HG02642 (cell line): ENCODE data around the gene TMEM44.
A peak's percentile ranks its signal among the peaks of the same experiment; 100 is the strongest.

ENCODE experiments used
- ATAC-seq: cut with Tn5 transposase; IDR thresholded peaks from one replicate; pipeline ENCODE4 v1.9.1; 2021; ENCODE audit warnings: mild to moderate bottlenecking; ENCODE audit not compliant: unreplicated experiment, poor library complexity

TMEM44 gene

GRCh38 chr3:194585880-194586281 is 47.3 kb downstream of the TMEM44 start:
- no peak for ATAC-seq

- ATAC-seq = no peak
These were observed 48.4 kb downstream of the TMEM44 start for GRCh38 chr3:194584866-194585265.

- ATAC-seq = no peak
These were observed 48.9 kb downstream of the TMEM44 start for GRCh38 chr3:194584320-194584776.

GRCh38 chr3:194582196-194582905 is 50.9 kb downstream of the TMEM44 start:
- ATAC-seq = no peak

- no peak for ATAC-seq
These were observed 54.1 kb downstream of the TMEM44 start for GRCh38 chr3:194579091-194579606.

GRCh38 chr3:194577986-194578905 is 55.0 kb downstream of the TMEM44 start:
- no peak for ATAC-seq

- ATAC-seq = no peak
These were observed 57.6 kb downstream of the TMEM44 start for GRCh38 chr3:194575484-194576210.

- no peak for ATAC-seq
These were observed 58.4 kb downstream of the TMEM44 start for GRCh38 chr3:194574639-194575483.

- ATAC-seq = peak; percentile 77
These were observed 59.4 kb downstream of the TMEM44 start for GRCh38 chr3:194573680-194574437.

GRCh38 chr3:194572944-194573491 is 60.2 kb downstream of the TMEM44 start:
- ATAC-seq = no peak

- ATAC-seq = no peak
These were observed 61.0 kb downstream of the TMEM44 start for GRCh38 chr3:194572143-194572789.

GRCh38 chr3:194571491-194572142 is 61.6 kb downstream of the TMEM44 start:
- ATAC-seq = no peak

- no peak for ATAC-seq
These were observed 62.3 kb downstream of the TMEM44 start for GRCh38 chr3:194570898-194571297.

GRCh38 chr3:194570235-194570634 is 63.0 kb downstream of the TMEM44 start:
- no peak for ATAC-seq

GRCh38 chr3:194569252-194569651 is 64.0 kb downstream of the TMEM44 start:
- ATAC-seq = no peak

- ATAC-seq = no peak
These were observed 67.5 kb downstream of the TMEM44 start for GRCh38 chr3:194565597-194566190.

- no peak for ATAC-seq
These were observed 70.2 kb downstream of the TMEM44 start for GRCh38 chr3:194562986-194563385.
